ENCODE results near the gene CUTA. TPM values are rescaled to one million over a fixed set of nuclear protein-coding genes. Genes with fewer than 3 reads are reported as not detected.

Gene CUTA
- 100 to 1,000 TPM; 212 to 222 TPM for total RNA-seq

- peak within 1 kb of the TSS; percentile 98 to 99 for H3K4me3 Mint-ChIP-seq
- peak; percentile 82 to 86 for ATAC-seq (replicated peaks in 1 of 2)
These were observed at the start of gene CUTA for GRCh38 chr6:33417903-33418689. CUTA (minus strand) TSS chr6:33418107; CDS start chr6:33418000, 107 bp downstream.

GRCh38 chr6:33467091-33467490 lies 49.2 kb upstream of the CUTA start:
- Mint-ChIP-seq H3K36me3 (ENCODE audit: insufficient read depth in 2 of 2) (no peaks in the 10 kb centered on the region), H3K9me3 (no peaks in the 10 kb centered on the region), H3K27me3 (ENCODE audit: low read depth) (no peaks in the 10 kb centered on the region), H3K4me1 (ENCODE audit: low read depth) (no peaks in the 10 kb centered on the region), H3K4me3 (no peak overlapping the region), H3K27ac (no peak overlapping the region)
- ATAC-seq (replicated peaks in 1 of 2) (no peak), DNase-seq (no peak)

More at GRCh38 chr6:33417903-33418689, at the start of gene CUTA:
- DNase-seq, result peak; percentile 97 to 99
- H3K4me1 Mint-ChIP-seq (ENCODE audit: low read depth), result peaks cover 75% of the 10 kb centered on the region
- H3K27me3 Mint-ChIP-seq (ENCODE audit: low read depth), result no peaks in the 10 kb centered on the region
- H3K36me3 Mint-ChIP-seq (ENCODE audit: insufficient read depth in 2 of 2), result peaks cover 11 to 14% of the 10 kb centered on the region in 2 donors
- H3K9me3 Mint-ChIP-seq, result no peaks in the 10 kb centered on the region
- H3K27ac Mint-ChIP-seq, result peak within 1 kb of the TSS; percentile 99

GRCh38 chr6:33466075-33466735 lies 48.3 kb upstream of the CUTA start:
- DNase-seq (no peak), ATAC-seq (replicated peaks in 1 of 2) (no peak)
- H3K36me3 Mint-ChIP-seq (ENCODE audit: insufficient read depth in 2 of 2), result no peaks in the 10 kb centered on the region
- no peaks in the 10 kb centered on the region for H3K9me3 Mint-ChIP-seq
- H3K4me1 Mint-ChIP-seq (ENCODE audit: low read depth), result no peaks in the 10 kb centered on the region
- no peaks in the 10 kb centered on the region for H3K27me3 Mint-ChIP-seq (ENCODE audit: low read depth)
- no peak overlapping the region for H3K4me3 Mint-ChIP-seq
- H3K27ac Mint-ChIP-seq, result no peak overlapping the region

GRCh38 chr6:33459226-33459625 lies 41.3 kb upstream of the CUTA start:
- no peak overlapping the region for H3K27ac Mint-ChIP-seq
- ATAC-seq (replicated peaks in 1 of 2) (no peak), DNase-seq (no peak)
- no peaks in the 10 kb centered on the region for H3K9me3 Mint-ChIP-seq
- H3K4me1 Mint-ChIP-seq (ENCODE audit: low read depth), result peaks cover 10% of the 10 kb centered on the region
- H3K27me3 Mint-ChIP-seq (ENCODE audit: low read depth), result no peaks in the 10 kb centered on the region
- no peak overlapping the region for H3K4me3 Mint-ChIP-seq
- H3K36me3 Mint-ChIP-seq (ENCODE audit: insufficient read depth in 2 of 2), result peaks cover 2 to 5% of the 10 kb centered on the region in 2 donors

- H3K36me3 Mint-ChIP-seq (ENCODE audit: insufficient read depth in 2 of 2), result peaks cover 2 to 5% of the 10 kb centered on the region in 2 donors
- H3K9me3 Mint-ChIP-seq, result no peaks in the 10 kb centered on the region
- ATAC-seq (replicated peaks in 1 of 2) (no peak), DNase-seq (no peak)
- no peak overlapping the region for H3K27ac Mint-ChIP-seq
- H3K27me3 Mint-ChIP-seq (ENCODE audit: low read depth), result no peaks in the 10 kb centered on the region
- H3K4me3 Mint-ChIP-seq, result no peak overlapping the region
- peaks cover 13% of the 10 kb centered on the region for H3K4me1 Mint-ChIP-seq (ENCODE audit: low read depth)
These were observed 40.8 kb upstream of the CUTA start for GRCh38 chr6:33458676-33459075.

- DNase-seq (no peak), ATAC-seq (replicated peaks in 1 of 2) (no peak)
- H3K27ac Mint-ChIP-seq, result no peak overlapping the region
- no peaks in the 10 kb centered on the region for H3K9me3 Mint-ChIP-seq
- peaks cover 2 to 5% of the 10 kb centered on the region in 2 donors for H3K36me3 Mint-ChIP-seq (ENCODE audit: insufficient read depth in 2 of 2)
- no peaks in the 10 kb centered on the region for H3K27me3 Mint-ChIP-seq (ENCODE audit: low read depth)
- peak overlapping the region in 1 of 2 donors; percentile 37 for H3K4me3 Mint-ChIP-seq
- peaks cover 24% of the 10 kb centered on the region for H3K4me1 Mint-ChIP-seq (ENCODE audit: low read depth)
These were observed 38.2 kb upstream of the CUTA start for GRCh38 chr6:33456156-33456555.

GRCh38 chr6:33455051-33455450 lies 37.1 kb upstream of the CUTA start:
- Mint-ChIP-seq H3K4me3 (peak overlapping the region; percentile 93 to 100), H3K27me3 (ENCODE audit: low read depth) (no peaks in the 10 kb centered on the region), H3K27ac (peak overlapping the region; percentile 71), H3K9me3 (no peaks in the 10 kb centered on the region), H3K4me1 (ENCODE audit: low read depth) (peaks cover 24% of the 10 kb centered on the region), H3K36me3 (ENCODE audit: insufficient read depth in 2 of 2) (peaks cover 2 to 5% of the 10 kb centered on the region in 2 donors)
- ATAC-seq (replicated peaks in 1 of 2), result no peak
- no peak for DNase-seq

- H3K9me3 Mint-ChIP-seq, result no peaks in the 10 kb centered on the region
- H3K36me3 Mint-ChIP-seq (ENCODE audit: insufficient read depth in 2 of 2), result peaks cover 2 to 5% of the 10 kb centered on the region in 2 donors
- H3K27me3 Mint-ChIP-seq (ENCODE audit: low read depth), result no peaks in the 10 kb centered on the region
- H3K4me1 Mint-ChIP-seq (ENCODE audit: low read depth), result peaks cover 24% of the 10 kb centered on the region
- ATAC-seq (replicated peaks in 1 of 2), result peak; percentile 99
- peak within 1 kb of the TSS; percentile 93 to 100 for H3K4me3 Mint-ChIP-seq
- DNase-seq, result peak; percentile 96 to 97
- peak within 1 kb of the TSS; percentile 99 for H3K27ac Mint-ChIP-seq
These were observed 36.4 kb upstream of the CUTA start, which contains the start of gene ZBTB9 for GRCh38 chr6:33454009-33454946. ZBTB9 (plus strand) TSS chr6:33454576; CDS start chr6:33455101, 525 bp downstream.

GRCh38 chr6:33453393-33454008 lies 35.6 kb upstream of the CUTA start:
- ATAC-seq (replicated peaks in 1 of 2) (no peak), DNase-seq (no peak)
- H3K9me3 Mint-ChIP-seq, result no peaks in the 10 kb centered on the region
- H3K27ac Mint-ChIP-seq, result peak overlapping the region; percentile 99
- H3K4me1 Mint-ChIP-seq (ENCODE audit: low read depth), result peaks cover 29% of the 10 kb centered on the region
- H3K27me3 Mint-ChIP-seq (ENCODE audit: low read depth), result no peaks in the 10 kb centered on the region
- peak overlapping the region; percentile 93 to 100 for H3K4me3 Mint-ChIP-seq
- H3K36me3 Mint-ChIP-seq (ENCODE audit: insufficient read depth in 2 of 2), result peaks cover 2 to 6% of the 10 kb centered on the region in 2 donors

- DNase-seq (no peak), ATAC-seq (replicated peaks in 1 of 2) (no peak)
- peaks cover 2 to 5% of the 10 kb centered on the region in 2 donors for H3K36me3 Mint-ChIP-seq (ENCODE audit: insufficient read depth in 2 of 2)
- H3K4me1 Mint-ChIP-seq (ENCODE audit: low read depth), result peaks cover 31% of the 10 kb centered on the region
- no peaks in the 10 kb centered on the region for H3K27me3 Mint-ChIP-seq (ENCODE audit: low read depth)
- no peaks in the 10 kb centered on the region for H3K9me3 Mint-ChIP-seq
- H3K27ac Mint-ChIP-seq, result no peak overlapping the region
- H3K4me3 Mint-ChIP-seq, result no peak overlapping the region
These were observed 34.6 kb upstream of the CUTA start for GRCh38 chr6:33452496-33452895.

- DNase-seq, result no peak
- ATAC-seq (replicated peaks in 1 of 2), result no peak
- H3K4me3 Mint-ChIP-seq, result no peak overlapping the region
- peaks cover 2% of the 10 kb centered on the region in 2 donors for H3K36me3 Mint-ChIP-seq (ENCODE audit: insufficient read depth in 2 of 2)
- H3K27ac Mint-ChIP-seq, result no peak overlapping the region
- H3K4me1 Mint-ChIP-seq (ENCODE audit: low read depth), result peaks cover 31% of the 10 kb centered on the region
- H3K9me3 Mint-ChIP-seq, result no peaks in the 10 kb centered on the region
- H3K27me3 Mint-ChIP-seq (ENCODE audit: low read depth), result no peaks in the 10 kb centered on the region
These were observed 33.7 kb upstream of the CUTA start for GRCh38 chr6:33451606-33452005.

GRCh38 chr6:33450434-33450833 lies 32.5 kb upstream of the CUTA start:
- Mint-ChIP-seq H3K36me3 (ENCODE audit: insufficient read depth in 2 of 2) (peaks cover 1 to 2% of the 10 kb centered on the region in 2 donors), H3K27ac (no peak overlapping the region), H3K4me3 (no peak overlapping the region), H3K4me1 (ENCODE audit: low read depth) (peaks cover 30% of the 10 kb centered on the region), H3K27me3 (ENCODE audit: low read depth) (no peaks in the 10 kb centered on the region), H3K9me3 (no peaks in the 10 kb centered on the region)
- no peak for ATAC-seq (replicated peaks in 1 of 2)
- no peak for DNase-seq
